PC-3 (cell line): Measurements from ENCODE around the gene RC3H1. TPM values are rescaled to one million over a fixed set of nuclear protein-coding genes. Genes with fewer than 3 reads are reported as not detected.

Source experiments
- ATAC-seq: fragments of 200-7000 bp; cut with Tn5 transposase; 2 replicates; pipeline ENCODE4 v1.9.1; 2020; ENCODE audit warnings: mild to moderate bottlenecking, moderate library complexity
- BruUV-seq: library from RNA; stranded (reverse); fragments of 400-500 nt; replicated peaks from 2 replicates; lab custom pipeline; 2021; lab: Mats Ljungman, UMichigan
- CTCF ChIA-PET: fragments of 300-600 bp; sonication (Branson Sonifier 250); formaldehyde crosslinking; loops from one replicate; lab custom pipeline; 2022; ENCODE audit warnings: antibody characterized with exemption; lab: Charles Lee
- POLR2A ChIA-PET: fragments of 300-600 bp; sonication (Branson Sonifier 250); formaldehyde crosslinking; loops from one replicate; lab custom pipeline; 2022; ENCODE audit warnings: antibody characterized with exemption; ENCODE audit not compliant: unreplicated experiment; lab: Charles Lee
- DNase-seq: peaks from one replicate; pipeline ENCODE4 v3.0.0-alpha.2; 2015
- H2AFZ ChIP-seq: fragments of 300-600 bp; sonication (generic); 2 replicates; pipeline ENCODE4 v1.6.0; 2016; ENCODE audit warnings: antibody characterized with exemption, low read length
- H3F3A ChIP-seq: fragments of 300-600 bp; sonication (generic); one replicate; pipeline ENCODE4 v1.6.0; 2017; ENCODE audit warnings: antibody characterized with exemption, low read length, control low read depth, mild to moderate bottlenecking; ENCODE audit not compliant: unreplicated experiment
- H3K27ac ChIP-seq: fragments of 300-600 bp; sonication (generic); 2 replicates; pipeline ENCODE4 v1.5.1; 2016; ENCODE audit warnings: mild to moderate bottlenecking, low read length
- H3K27me3 ChIP-seq: fragments of 300-600 bp; sonication (generic); 2 replicates; pipeline ENCODE4 v1.6.1; 2016; ENCODE audit warnings: low read length, mixed read lengths
- H3K36me3 ChIP-seq: fragments of 300-600 bp; sonication (generic); 2 replicates; pipeline ENCODE4 v1.6.1; 2016; ENCODE audit warnings: low read depth, mixed run types, low read length, mixed read lengths
- H3K4me1 ChIP-seq: fragments of 300-600 bp; sonication (generic); 2 replicates; pipeline ENCODE4 v1.5.1; 2016; ENCODE audit warnings: low read length; ENCODE audit not compliant: insufficient read depth
- H3K4me2 ChIP-seq: fragments of 300-600 bp; sonication (generic); 2 replicates; pipeline ENCODE4 v1.6.0; 2016; ENCODE audit warnings: low read length
- H3K4me3 ChIP-seq: fragments of 300-600 bp; sonication (generic); 2 replicates; pipeline ENCODE4 v1.5.1; 2016; ENCODE audit warnings: mild to moderate bottlenecking, low read length, mixed read lengths
- H3K79me2 ChIP-seq: fragments of 300-600 bp; sonication (generic); 2 replicates; pipeline ENCODE4 v1.6.1; 2017; ENCODE audit warnings: low read length, mixed read lengths
- H3K9ac ChIP-seq: fragments of 300-600 bp; sonication (generic); 2 replicates; pipeline ENCODE4 v1.6.0; 2016; ENCODE audit warnings: mild to moderate bottlenecking, low read length
- H3K9me2 ChIP-seq: fragments of 300-600 bp; sonication (generic); replicated peaks from 2 replicates; pipeline ENCODE4 v1.6.1; 2016; ENCODE audit warnings: mixed run types, low read length, mixed read lengths
- H3K9me3 ChIP-seq: fragments of 300-600 bp; sonication (generic); 2 replicates; pipeline ENCODE4 v1.6.1; 2016; ENCODE audit warnings: low read length, mixed read lengths
- H4K20me1 ChIP-seq: fragments of 300-600 bp; sonication (generic); 2 replicates; pipeline ENCODE4 v1.6.1; 2016; ENCODE audit warnings: low read length, mixed read lengths
- EZH2 ChIP-seq: fragments of 300-600 bp; sonication (generic); IDR thresholded peaks from one replicate; pipeline ENCODE4 v1.6.1; 2017; ENCODE audit warnings: antibody characterized with exemption, mild to moderate bottlenecking, low read length; ENCODE audit not compliant: unreplicated experiment
- EZH2phosphoT487 ChIP-seq: fragments of 300-600 bp; sonication (generic); IDR thresholded peaks from 2 replicates; pipeline ENCODE4 v1.6.1; 2018; ENCODE audit warnings: mild to moderate bottlenecking, antibody characterized with exemption, low read length, borderline replicate concordance
- intact Hi-C: fragments of 100-400 bp; cut with micrococcal nuclease; formaldehyde crosslinking; loops from 2 replicates; pipeline ENCODE4 v1.9.0; 2023
- total RNA-seq: library from RNA; depleted of rRNA; stranded (reverse); fragments of >200 nt; gene quantifications from 2 replicates; pipeline ENCODE4 v1.2.3, GENCODE V29; 2014
- TF ChIP-seq, protein P1 (sequence below): fragments of 300-600 bp; sonication (generic); conservative IDR thresholded peaks from 2 replicates; pipeline ENCODE4 v1.5.1; 2017; ENCODE audit warnings: antibody characterized with exemption, low read depth, mild to moderate bottlenecking, low read length

RC3H1 gene
- total RNA-seq, 1 experiment from 2014 or later = 7.5 TPM

- H3K4me2 ChIP-seq = no peak overlapping the region
- no peak overlapping the region for H3K4me3 ChIP-seq
- H3K4me1 ChIP-seq = no peaks in the 10 kb centered on the region
- H3K36me3 ChIP-seq = no peaks in the 10 kb centered on the region
- ChIA-PET CTCF (no interaction called here), POLR2A (no interaction called here)
- no peaks in the 10 kb centered on the region for H3K9me2 ChIP-seq
- TF ChIP-seq EZH2 (no peak), EZH2phosphoT487 (no peak)
- TF ChIP-seq, protein P1, sequence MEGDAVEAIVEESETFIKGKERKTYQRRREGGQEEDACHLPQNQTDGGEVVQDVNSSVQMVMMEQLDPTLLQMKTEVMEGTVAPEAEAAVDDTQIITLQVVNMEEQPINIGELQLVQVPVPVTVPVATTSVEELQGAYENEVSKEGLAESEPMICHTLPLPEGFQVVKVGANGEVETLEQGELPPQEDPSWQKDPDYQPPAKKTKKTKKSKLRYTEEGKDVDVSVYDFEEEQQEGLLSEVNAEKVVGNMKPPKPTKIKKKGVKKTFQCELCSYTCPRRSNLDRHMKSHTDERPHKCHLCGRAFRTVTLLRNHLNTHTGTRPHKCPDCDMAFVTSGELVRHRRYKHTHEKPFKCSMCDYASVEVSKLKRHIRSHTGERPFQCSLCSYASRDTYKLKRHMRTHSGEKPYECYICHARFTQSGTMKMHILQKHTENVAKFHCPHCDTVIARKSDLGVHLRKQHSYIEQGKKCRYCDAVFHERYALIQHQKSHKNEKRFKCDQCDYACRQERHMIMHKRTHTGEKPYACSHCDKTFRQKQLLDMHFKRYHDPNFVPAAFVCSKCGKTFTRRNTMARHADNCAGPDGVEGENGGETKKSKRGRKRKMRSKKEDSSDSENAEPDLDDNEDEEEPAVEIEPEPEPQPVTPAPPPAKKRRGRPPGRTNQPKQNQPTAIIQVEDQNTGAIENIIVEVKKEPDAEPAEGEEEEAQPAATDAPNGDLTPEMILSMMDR = no peak
- no peak overlapping the region for H3K27ac ChIP-seq
- DNase-seq (no peak), ATAC-seq (no peak)
- H4K20me1 ChIP-seq = no peaks in the 10 kb centered on the region
- intact Hi-C loops = no loop called here
- no peaks in the 10 kb centered on the region for H3K79me2 ChIP-seq
- no peaks in the 10 kb centered on the region for H3K9me3 ChIP-seq
- H2AFZ ChIP-seq = no peak overlapping the region
- no peaks in the 10 kb centered on the region for H3F3A ChIP-seq
- no peak overlapping the region for H3K9ac ChIP-seq
- BruUV-seq = no TSS peak
- no peaks in the 10 kb centered on the region for H3K27me3 ChIP-seq
Measured at GRCh38 chr1:173913111-173913510, 109.0 kb downstream of the RC3H1 start.

- POLR2A ChIA-PET = no interaction called here
Measured at GRCh38 chr1:173903827-173904531, 118.2 kb downstream of the RC3H1 start.

GRCh38 chr1:173900992-173901391, 121.2 kb downstream of the RC3H1 start:
- H3K9ac ChIP-seq = no peak overlapping the region
- POLR2A ChIA-PET = no interaction called here
- no peak for ATAC-seq

More at GRCh38 chr1:173903827-173904531, 118.2 kb downstream of the RC3H1 start:
- no peaks in the 10 kb centered on the region for H3K9me2 ChIP-seq
- no peak for TF ChIP-seq EZH2phosphoT487
- TF ChIP-seq, protein P1 = no peak
- no peak for TF ChIP-seq EZH2
- H4K20me1 ChIP-seq = no peaks in the 10 kb centered on the region
- no TSS peak for BruUV-seq
- no peak overlapping the region for H3K4me3 ChIP-seq
- CTCF ChIA-PET = no interaction called here
- H3K27me3 ChIP-seq = no peaks in the 10 kb centered on the region
- H2AFZ ChIP-seq = no peak overlapping the region
- H3F3A ChIP-seq = no peaks in the 10 kb centered on the region
- DNase-seq (no peak), ATAC-seq (no peak)
- no peaks in the 10 kb centered on the region for H3K36me3 ChIP-seq
- no peak overlapping the region for H3K27ac ChIP-seq
- H3K9ac ChIP-seq = no peak overlapping the region
- H3K4me1 ChIP-seq = no peaks in the 10 kb centered on the region
- H3K4me2 ChIP-seq = no peak overlapping the region
- intact Hi-C loops = no loop called here
- H3K79me2 ChIP-seq = no peaks in the 10 kb centered on the region
- no peaks in the 10 kb centered on the region for H3K9me3 ChIP-seq

More at GRCh38 chr1:173900992-173901391, 121.2 kb downstream of the RC3H1 start:
- no peaks in the 10 kb centered on the region for H3K27me3 ChIP-seq
- H3K4me1 ChIP-seq = no peaks in the 10 kb centered on the region
- intact Hi-C loops = no loop called here
- no peaks in the 10 kb centered on the region for H3K79me2 ChIP-seq
- no peak overlapping the region for H2AFZ ChIP-seq
- H3K4me2 ChIP-seq = no peak overlapping the region
- H3K9me2 ChIP-seq = no peaks in the 10 kb centered on the region
- TF ChIP-seq, protein P1 = no peak
- TF ChIP-seq EZH2phosphoT487 (no peak), EZH2 (no peak)
- H3K4me3 ChIP-seq = no peak overlapping the region
- no peaks in the 10 kb centered on the region for H3K36me3 ChIP-seq
- H3K9me3 ChIP-seq = no peaks in the 10 kb centered on the region
- CTCF ChIA-PET = no interaction called here
- DNase-seq = no peak
- no TSS peak for BruUV-seq
- no peak overlapping the region for H3K27ac ChIP-seq
- no peaks in the 10 kb centered on the region for H4K20me1 ChIP-seq
- no peaks in the 10 kb centered on the region for H3F3A ChIP-seq
